HG03196 (cell line): ENCODE data around the gene TOP2A.
"Not testable (repeated sequence)": the region's sequence is repeated elsewhere in the genome, so short reads cannot be mapped to it uniquely, and the experiment has no call there.

Experiments used
- ATAC-seq: cut with Tn5 transposase; IDR thresholded peaks from one replicate; pipeline ENCODE4 v1.9.1; 2021; ENCODE audit not compliant: unreplicated experiment

TOP2A gene

DNA sequence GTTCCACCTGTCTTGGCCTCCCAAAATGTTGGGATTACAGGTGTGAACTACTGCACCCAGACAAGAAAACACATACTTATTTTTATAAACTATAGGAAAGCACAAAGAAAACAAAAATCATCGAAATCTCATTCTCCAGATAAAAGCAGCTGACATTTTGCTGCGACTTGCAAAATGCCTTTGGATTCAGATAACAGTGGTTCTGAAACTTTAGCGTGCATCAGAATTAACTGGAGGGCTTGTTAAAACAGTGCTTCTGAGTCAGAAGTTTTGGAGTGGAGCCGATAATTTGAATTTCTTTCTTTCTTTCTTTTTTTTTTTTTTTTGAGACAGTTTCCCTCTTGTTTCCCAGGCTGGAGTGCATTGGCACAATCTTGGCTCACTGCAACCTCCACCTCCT, 35.4 kb downstream of the TOP2A start:
- ATAC-seq = no peak

DNA sequence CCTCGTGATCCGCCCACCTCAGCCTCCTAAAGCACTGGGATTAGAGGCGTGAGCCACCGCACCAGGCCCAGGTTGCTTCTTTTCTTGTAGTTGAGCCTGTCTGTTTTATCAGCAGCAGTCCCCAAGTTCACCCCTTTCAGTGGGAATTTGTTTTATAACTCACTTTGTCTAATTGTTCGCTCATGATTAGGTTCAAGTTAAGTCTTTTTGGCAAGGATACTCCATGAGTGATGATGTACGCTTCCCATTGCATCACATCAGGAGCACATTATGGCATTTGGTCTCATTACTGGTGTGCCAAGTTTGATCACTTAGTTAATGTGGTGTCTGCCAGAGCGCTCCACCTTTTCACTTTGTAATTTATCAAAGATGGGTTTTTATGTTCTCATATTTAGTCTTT, 38.7 kb downstream of the TOP2A start:
- no peak for ATAC-seq

DNA sequence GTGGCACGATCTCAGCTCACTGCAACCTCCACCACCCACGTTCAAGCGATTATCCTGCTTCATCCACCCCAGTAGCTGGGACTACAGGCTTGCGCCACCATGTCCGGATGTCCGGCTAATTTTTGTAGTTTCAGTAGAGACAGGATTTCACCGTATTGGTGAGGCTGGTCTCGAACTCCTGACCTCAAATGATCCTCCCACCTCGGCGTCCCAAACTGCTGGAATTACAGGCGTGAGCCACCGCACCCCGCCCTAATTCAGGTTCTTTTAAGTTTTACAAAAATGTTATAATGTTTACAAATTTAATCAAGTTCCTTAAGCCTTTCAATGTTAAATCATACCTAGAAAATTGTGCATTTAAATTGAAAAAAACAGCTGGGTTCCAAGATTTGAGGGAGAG, 39.9 kb downstream of the TOP2A start:
- ATAC-seq = no peak

DNA sequence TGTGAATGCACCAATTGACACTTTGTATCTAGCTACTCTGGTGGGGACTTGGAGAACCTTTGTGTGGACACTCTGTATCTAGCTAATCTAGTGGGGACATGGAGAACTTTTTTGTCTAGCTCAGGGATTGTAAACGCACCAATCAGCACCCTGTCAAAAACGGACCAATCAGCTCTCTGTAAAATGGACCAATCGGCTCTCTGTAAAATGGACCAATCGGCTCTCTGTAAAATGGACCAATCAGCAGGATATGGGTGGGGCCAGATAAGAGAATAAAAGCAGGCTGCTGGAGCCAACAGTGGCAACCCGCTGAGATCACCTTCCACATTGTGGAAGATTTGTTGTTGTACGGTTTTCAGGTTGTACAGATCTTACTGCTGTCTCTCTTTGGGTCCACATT, 41.2 kb downstream of the TOP2A start:
- ATAC-seq = not testable (repeated sequence)

DNA sequence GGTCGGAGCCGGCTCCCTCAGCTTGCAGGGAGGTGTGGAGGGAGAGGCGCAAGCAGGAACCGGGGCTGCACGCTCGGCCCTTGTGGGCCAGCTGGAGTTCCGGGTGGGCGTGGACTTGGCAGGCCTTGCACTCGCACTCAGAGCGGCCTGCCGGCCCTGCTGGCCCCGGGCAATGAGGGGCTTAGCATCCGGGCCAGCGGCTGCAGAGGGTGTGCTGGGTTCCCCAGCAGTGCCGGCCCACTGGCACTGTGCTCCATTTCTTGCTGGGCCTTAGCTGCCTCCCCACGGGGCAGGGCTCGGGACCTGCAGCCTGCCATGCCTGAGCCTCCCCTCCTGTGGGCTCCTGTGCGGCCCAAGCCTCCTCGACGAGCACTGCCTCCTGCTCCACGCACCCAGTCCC, 41.9 kb downstream of the TOP2A start:
- not testable (repeated sequence) for ATAC-seq

DNA sequence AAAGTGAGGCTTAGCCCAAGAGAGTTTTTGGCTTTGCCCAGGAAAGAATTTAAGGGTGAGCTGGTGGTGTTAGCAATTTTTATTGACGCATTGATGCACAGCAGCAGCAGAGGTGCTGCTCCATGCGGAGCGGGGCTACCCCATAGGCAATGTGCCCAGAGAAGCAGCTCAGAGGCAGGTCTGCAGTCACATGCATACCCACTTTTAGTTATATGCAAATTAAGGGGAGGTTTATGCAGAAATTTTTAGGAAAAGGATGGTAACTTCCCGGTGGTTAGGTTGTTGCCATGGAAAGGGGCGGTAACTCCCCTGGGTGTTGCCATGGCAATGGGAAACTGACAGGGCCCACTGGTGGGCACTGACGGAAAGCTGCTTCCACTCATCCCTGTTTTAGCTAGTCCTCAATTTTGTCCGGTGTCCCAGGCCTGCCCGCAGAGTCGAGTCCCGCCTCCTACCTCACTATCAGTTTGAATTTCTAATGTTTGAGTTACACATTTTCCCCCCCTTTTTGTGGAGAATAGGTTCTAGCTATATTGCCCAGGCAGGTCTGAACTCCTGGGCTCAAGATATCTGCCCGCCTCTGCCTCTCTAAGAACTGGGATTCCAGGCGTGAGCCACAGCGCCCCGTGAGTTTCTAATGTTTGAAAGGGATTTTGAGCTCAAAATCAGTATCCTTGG, 42.7 kb downstream of the TOP2A start:
- no peak for ATAC-seq

DNA sequence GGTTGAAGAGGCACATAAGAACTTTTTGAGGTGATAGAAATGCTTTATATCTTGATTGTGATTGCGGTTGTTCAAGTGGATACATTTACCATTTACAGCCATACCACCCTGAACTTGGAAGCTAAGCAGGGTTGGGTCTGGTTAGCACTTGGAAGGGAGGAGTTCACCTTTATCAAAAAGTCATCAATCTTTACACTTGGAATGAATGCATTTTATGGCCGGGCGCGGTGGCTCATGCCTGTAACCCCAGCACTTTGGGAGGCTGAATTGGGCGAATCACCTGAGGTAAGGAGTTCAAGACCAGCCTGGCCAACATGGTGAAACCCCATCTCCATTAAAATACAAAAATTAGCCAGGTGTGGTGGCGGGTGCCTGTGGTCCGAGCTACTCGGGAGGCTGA, 43.7 kb downstream of the TOP2A start:
- no peak for ATAC-seq

DNA sequence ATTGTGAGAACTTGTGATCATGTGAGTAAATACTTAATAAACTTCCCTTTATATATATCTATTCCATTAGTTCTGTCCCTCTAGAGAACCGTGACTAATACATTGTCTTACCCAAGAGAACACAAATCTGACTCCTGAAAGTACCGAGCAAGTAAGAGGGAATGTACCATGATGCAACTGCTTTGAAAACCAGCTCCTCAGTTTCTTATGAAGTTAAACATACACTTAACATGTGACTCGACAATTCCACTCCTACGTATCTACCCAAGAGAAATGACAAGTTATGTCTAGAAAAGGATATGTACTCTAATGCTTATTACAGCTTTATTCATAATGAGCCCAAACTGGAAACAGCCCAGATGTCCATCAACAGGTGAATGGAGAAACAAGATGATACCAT, 44.4 kb downstream of the TOP2A start:
- no peak for ATAC-seq

DNA sequence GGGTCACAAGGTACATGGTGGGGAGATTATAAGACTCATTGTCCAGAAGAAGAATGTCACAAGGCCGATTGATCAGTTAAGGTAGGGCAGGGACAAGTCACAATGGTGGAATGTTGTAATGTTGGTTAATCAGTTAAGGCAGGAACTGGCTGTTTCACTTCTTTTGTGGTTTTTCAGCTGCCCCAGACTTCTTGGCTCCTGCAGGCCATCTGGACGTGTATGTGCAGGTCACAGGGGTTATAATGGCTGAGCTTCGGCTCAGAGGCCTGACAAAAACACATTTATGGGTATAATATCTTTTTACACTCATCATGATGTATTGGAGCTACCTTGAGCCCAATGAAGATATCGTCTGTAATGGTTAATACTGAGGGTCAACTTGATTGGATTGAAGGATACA, 45.1 kb downstream of the TOP2A start:
- ATAC-seq = not testable (repeated sequence)

DNA sequence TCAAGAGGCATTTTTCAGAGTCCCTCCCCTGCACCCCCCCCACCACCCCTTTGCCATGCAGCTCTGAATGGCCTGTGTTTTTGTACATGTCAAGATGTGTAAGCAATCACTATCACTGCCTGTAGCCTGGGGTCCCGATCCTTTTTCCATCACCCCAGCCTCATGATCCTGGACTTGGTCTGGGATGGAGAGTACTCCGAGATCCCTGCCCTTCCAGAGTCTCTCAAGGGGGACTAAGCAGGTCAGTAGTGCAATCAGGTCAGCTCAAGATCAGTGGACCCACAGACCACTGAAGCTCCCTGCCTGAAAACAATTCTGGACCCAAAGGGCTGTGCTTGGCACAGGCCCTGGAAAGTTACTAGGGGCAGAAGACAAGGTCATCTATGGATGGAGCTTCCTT, 45.7 kb downstream of the TOP2A start:
- ATAC-seq = no peak

DNA sequence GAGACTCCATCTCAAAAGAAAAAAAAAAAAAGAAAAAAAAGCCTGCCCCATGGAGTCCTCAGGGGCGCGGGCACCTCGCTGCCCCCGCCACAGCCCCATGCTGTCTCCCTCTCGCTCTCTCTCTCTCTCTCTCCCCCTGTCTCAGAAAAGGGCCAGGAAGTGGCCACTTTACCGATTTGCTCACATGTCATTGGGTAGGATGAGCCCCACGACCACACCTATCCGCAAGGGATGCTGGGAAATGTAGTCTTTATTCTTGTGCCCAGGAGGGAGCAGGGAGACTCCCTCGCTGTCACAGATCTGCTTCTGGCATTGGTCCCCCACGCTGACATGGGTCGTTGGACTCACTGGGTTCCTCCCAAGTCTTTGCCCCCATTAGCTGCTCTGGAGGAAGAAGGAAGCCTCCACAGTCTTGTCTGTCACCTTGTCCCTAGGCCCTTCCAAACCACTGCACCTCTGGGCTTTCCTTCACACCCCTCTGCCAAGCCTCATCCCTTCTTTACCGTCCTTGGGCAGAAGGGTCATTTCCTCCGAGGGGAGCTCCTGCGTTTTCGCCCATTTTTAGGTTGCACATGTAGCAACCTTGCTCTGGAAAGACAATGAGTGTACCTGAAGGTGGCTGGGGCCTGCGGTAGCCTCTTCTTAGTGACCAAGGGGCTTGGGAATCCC, 46.3 kb downstream of the TOP2A start:
- no peak for ATAC-seq

DNA sequence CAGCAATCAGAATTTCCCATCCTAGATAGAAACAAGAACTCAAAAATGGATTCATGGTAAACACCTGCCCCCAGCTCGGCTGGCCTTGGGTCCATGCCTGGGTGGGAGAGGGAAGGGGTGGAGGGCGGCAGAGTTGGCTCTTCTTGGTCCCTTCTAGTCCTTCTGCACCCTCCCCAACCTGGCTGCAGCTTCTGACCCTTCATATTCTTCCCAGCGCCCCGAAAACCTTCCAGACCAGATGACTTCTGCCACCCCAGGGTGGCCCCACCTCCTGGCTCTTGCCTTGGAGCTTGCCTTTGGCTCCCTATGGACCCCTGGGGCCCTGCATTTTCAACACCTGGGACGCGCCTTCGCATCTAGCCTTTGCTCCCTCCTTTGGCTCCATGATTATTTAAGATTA, 47.8 kb downstream of the TOP2A start:
- no peak for ATAC-seq

DNA sequence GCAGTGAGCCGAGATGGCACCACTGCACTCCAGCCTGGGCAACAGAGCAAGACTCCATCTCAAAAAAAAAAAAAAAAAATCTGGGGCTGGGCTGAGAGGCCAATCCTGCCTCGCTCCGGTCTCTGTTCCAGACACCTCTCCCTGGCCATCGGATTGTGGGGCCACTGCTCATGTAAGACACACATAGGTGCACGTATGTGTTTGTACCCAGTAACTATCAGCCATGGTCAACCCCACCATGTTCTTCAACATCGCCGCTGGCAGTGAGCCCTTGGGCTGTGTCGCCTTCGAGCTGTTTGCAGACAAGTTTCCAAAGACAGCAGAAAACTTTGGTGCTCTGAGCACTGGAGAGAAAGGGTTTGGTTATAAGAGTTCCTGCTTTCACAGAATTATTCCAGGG, 50.0 kb downstream of the TOP2A start:
- not testable (repeated sequence) for ATAC-seq

DNA sequence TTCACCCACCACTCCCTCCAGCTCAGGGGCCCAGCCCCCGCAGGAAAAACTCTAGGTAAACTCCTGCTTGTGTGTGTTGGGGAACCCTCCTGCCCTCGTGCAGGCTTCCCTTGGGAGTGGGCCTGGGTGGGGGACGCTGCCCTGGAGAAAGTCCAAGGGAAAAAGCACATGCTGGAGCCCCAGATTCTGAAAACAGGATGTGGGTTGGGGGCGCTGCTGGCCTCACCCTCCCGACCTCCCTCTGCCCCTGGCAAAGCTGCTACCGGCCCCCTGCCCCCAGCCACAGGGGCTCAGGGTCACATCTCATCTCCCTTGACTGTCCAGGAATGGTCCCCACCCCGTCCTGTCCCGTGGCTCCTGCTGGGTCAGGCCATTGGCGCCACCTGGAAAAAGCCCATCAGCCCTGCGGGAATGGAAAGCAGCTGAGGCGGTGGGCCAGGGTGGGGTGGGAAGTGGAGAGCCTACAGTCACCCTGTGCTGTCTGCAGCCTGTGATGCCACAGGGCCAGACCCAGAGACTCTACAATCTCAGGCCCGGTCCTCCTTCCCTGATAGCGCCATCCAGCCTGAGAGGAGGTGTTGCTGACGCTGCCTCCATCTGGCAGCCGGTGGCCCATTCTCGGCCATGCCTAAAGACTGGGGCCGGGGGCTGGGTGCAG, 50.7 kb downstream of the TOP2A start:
- no peak for ATAC-seq

DNA sequence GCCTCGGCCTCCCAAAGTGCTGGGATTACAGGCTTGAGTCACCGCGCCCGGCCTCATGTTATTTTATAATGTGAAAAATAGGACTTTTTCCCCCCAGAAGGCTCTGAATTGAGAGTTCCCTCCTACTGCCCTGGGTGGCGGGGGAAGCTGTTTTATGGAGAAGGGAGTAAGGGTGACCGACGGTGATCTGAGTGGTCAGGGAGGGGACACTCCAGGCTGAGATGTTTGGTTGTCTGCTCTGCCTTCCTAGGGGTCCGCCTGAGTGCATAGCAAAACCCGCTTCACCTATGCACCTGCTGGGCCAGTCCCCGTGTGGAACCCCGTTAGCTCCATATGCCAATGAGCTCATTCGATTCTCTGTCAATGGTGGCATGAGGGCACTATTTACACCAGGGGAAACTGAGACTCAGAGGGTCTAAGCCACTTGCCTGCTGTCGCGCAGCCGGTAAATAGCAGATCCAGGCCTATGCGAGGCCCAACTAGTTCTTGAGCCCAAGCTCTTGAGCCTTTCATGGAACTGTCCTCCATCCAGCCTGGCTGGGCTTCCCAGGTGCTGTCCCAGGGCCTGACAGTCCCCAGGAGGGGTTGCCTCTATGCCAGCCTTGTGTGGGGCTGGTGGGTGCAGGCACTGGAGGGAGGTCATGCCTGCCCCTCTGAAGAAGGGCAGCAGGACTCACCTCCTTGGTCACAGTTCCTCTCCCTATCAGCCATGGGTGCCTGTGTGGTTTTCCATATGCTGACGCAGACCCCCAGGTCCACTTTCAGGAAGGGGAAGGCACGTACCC, 51.4 kb downstream of the TOP2A start:
- no peak for ATAC-seq

DNA sequence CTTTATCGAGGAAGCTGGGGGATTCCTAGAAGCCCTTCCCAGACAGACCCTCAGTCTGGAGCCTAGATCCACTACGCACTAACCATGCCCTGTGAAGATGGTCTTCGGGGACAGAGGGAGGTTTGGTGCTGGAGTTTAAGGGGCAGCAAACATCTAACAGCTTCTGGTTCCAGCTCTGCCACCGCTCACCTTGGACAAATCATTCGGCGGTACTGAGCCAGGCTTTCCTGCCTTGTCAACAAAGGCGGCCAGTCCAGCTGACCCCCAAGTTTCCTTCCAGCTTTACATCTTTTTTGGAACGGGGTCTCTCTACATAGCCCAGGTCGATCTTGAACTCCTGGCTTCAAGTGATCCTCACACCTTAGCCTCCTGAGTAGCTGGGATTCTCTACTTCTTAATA, 52.8 kb downstream of the TOP2A start:
- no peak for ATAC-seq

DNA sequence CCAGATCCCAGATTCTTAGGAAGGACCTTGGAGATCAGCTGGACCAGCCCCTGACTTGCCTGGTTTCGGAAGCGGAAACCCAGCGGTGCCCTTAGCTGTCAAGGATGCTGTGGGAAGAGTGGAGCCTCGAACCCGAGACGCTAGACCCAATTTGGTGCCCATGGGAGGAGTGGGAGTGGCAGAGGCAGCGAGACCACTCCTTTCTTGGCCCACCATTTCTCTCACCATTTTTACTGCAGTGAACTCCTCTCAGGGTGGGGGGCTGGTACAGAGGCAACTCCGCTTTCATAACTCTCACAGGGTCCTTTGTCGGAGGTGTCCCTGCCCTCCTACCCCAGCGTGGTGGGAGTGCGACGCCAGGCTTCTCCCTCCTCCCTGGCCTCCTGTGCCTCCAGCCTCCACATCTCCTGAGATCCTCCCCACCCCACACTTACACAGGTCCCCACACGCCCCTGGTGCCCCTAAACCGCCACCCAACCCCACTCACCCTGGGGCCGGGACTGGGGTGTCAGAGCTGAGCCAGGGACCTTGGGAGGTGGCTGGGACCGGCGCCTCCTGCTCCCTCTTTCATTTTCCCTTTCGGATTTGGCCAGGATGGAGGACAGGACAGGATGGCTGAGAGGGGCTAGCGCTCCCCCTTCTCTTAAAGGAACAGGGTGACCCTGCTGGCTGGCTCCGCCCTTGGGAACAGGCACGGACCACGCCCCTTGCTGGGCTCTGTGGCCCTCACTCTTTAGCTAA, 53.4 kb downstream of the TOP2A start, which contains the start of gene GJD3:
GJD3 (minus strand) TSS at position 617 of the 741 bp plus-strand sequence. CDS start 922 bp downstream, outside the sequence.
- no peak for ATAC-seq

DNA sequence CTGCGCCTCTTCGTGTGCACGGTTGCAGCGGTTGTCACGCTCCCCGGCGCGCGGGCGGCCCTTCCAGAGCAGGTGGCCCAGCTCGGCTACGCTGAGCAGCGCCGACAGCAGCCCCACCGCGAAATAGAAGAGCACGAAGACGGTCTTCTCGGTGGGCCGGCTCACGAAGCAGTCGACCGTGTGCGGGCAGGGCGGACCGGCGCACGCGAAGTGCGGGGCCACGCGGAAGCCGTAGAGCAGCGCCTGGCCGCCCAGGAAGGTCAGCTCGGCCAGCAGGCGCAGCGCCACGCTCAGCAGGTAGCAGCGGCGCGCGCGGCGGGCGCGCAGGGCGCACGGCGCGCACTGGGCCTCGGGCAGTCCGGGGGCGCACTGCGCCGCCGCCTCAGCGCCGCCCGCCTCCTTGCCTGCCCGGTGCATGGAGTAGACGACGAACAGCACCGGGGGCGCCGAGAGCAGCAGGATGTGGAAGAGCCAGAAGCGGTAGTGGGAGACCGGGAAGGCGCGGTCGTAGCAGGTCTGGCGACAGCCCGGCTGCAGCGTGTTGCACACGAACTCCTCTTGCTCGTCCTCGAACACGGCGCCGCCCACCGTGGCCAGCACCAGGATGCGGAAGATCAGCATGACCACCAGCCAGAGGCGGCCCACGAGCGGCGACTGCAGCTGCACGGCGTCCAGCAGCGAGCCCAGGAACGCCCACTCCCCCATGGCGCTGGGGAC, 54.4 kb downstream of the TOP2A start:
- peak; percentile 16 for ATAC-seq

DNA sequence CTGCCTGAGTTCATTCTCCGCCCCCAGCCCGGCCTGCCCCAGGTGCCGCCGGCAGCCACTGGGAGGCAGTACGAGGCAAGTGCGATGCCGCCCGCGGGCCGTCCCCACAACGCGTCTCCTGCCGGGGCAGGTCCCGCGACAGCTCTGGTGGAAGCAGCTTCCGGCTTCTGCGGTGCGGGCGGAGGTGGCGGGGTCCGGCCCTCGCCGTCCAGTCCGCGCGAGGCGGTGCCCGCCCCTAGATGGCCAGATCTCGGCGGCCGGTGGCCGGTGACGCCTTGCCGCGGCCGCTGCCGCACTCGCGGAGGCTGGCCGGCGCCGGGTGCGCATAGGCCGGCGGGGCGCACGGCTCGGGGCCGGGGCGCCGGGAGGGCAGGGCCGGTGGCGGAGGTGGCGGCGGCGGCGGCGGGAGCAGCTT, 55.0 kb downstream of the TOP2A start:
- ATAC-seq = peak; percentile 57
